Measurements from ENCODE around the gene FOXJ3.

FOXJ3 gene

DNA sequence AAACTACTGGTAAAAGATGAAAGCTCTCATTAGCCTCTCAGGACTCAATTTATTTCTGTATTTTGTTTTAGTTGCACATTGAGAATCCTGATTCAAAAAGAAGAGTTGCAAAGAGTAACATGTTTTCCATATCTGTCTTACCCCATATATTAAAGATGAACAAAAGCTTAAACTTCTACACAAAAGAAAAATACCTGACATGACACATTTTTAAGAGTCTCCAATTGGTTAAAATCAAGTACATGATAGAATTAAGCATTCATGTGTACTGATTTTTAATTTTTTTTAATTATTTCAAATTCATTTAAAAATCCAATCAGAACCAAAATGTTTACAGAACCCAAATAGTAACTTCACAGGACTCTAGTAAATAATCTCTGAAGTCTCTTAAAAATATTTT is 72.0 kb downstream of the FOXJ3 start:
- ATAC-seq (no peak), DNase-seq (no peak)
- H3K4me3 Mint-ChIP-seq = no peak overlapping the region
- H3K4me1 Mint-ChIP-seq = peaks cover 47% of the 10 kb centered on the region
- H3K27ac Mint-ChIP-seq = no peak overlapping the region
- no peaks in the 10 kb centered on the region for H3K9me3 Mint-ChIP-seq
- no peaks in the 10 kb centered on the region for H3K27me3 Mint-ChIP-seq
- H3K36me3 Mint-ChIP-seq (ENCODE audit: low read depth) = peaks cover 43% of the 10 kb centered on the region

DNA sequence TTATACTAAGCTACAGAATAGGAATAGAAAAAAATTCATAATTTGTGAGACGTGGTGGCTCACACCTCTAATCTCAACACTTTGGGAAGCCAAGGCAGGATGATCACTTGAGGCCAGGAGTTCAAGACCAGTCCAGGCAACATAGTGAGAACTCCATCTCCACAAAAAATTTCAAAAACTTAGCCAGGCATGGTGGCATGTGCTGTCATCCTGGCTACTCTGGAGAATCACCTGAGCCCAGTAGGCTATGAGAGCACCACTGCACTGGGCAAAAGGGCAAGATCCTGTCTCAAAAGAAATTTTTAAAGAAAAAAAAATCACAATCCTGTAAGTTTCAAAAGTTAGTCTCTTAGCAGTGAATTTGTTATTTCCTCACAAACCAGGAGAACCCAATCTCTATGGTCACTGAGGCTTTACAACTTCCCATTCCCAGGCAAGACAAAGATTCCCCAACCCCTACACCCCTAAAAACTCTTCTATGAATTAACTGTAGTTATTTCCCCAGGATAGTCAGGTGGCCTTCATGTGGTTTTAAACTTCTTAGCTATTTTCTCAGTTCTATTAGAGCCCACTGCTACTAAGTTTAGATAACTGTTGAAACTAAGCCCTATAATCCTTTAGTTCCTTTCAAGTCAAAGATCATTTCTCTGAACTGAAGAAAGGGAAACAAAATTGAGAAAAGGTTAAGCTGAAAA is 74.5 kb downstream of the FOXJ3 start:
- H3K36me3 Mint-ChIP-seq (ENCODE audit: low read depth) = peaks cover 44% of the 10 kb centered on the region

DNA sequence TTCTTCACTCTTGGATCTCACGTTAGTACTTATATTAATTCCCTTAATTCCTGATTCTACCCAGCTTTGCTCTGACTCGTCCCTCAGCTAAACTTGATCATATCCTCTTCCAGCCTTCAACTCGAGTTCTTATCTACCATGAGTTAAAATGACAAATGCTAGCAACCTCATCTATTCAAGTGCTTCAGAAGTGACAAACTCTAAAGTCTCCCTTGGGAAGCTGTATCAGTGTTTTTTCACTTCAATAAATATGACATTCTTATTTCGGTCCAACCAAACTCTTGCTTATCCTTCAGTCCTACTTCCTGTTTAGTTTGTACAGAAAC is 75.3 kb downstream of the FOXJ3 start:
- no peak overlapping the region for H3K27ac Mint-ChIP-seq
- H3K9me3 Mint-ChIP-seq = peaks cover 7% of the 10 kb centered on the region
- ATAC-seq = no peak
- H3K36me3 Mint-ChIP-seq (ENCODE audit: low read depth) = peaks cover 47% of the 10 kb centered on the region
- no peak overlapping the region for H3K4me3 Mint-ChIP-seq
- peaks cover 43% of the 10 kb centered on the region for H3K4me1 Mint-ChIP-seq
- no peak for DNase-seq
- no peaks in the 10 kb centered on the region for H3K27me3 Mint-ChIP-seq

More for the DNA sequence above, 74.5 kb downstream of the FOXJ3 start:
- H3K4me3 Mint-ChIP-seq = no peak overlapping the region
- H3K27me3 Mint-ChIP-seq = no peaks in the 10 kb centered on the region
- H3K4me1 Mint-ChIP-seq = peaks cover 43% of the 10 kb centered on the region
- no peak for ATAC-seq
- no peak for DNase-seq
- no peaks in the 10 kb centered on the region for H3K9me3 Mint-ChIP-seq
- H3K27ac Mint-ChIP-seq = no peak overlapping the region

DNA sequence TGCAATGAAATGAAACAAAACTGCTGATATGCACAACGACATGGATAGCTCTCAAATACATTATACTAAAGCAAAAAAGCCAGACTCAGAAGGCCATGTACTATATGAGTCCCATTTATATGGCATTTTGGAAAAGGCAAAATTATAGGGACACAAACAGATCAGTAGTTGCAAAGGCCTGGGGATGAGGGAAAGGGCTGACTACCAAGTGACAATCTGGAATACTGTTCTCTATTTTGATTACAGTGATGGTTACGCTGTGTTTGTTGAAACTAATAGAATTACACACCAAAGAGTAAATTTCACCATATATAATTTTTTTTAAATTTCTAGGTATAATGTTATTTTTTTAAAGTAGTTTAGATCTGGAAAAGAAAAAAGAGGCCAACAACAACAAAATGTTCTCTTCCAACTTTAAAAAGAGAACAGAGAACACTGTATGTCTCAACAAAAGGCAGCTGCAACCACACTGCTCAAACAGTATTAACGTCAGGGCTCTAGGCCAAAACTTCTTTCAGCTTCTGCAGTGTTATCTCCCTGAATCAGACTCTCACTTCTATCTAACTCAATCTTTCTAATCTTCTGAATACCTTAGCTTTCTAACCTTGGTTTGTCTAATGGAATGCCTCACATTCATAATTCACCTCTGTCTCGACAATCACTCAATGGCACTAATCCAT is 75.8 kb downstream of the FOXJ3 start:
- H3K4me3 Mint-ChIP-seq = no peak overlapping the region
- peaks cover 42% of the 10 kb centered on the region for H3K36me3 Mint-ChIP-seq (ENCODE audit: low read depth)
- H3K27ac Mint-ChIP-seq = no peak overlapping the region
- DNase-seq (no peak), ATAC-seq (no peak)
- peaks cover 43% of the 10 kb centered on the region for H3K4me1 Mint-ChIP-seq
- peaks cover 7% of the 10 kb centered on the region for H3K9me3 Mint-ChIP-seq
- H3K27me3 Mint-ChIP-seq = no peaks in the 10 kb centered on the region

DNA sequence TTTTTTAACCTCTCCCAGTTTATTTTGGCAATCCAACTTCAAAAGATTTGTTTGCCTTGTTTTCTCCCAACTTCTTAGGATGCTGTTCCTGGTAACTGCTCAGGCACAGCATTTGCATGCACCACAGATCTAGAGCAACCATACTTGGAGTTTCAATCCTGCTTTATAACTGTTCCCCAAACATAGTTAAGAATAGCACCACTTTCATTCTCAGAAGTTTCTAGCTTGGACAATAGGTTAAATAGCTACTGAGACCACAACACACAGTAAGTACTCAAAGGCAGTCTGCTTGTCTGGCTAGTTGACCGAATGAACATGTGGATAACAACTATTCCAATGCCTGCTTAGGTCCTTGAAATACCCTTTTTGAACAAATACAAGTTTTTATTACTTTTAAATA is 76.8 kb downstream of the FOXJ3 start:
- H3K36me3 Mint-ChIP-seq (ENCODE audit: low read depth) = peaks cover 34% of the 10 kb centered on the region

DNA sequence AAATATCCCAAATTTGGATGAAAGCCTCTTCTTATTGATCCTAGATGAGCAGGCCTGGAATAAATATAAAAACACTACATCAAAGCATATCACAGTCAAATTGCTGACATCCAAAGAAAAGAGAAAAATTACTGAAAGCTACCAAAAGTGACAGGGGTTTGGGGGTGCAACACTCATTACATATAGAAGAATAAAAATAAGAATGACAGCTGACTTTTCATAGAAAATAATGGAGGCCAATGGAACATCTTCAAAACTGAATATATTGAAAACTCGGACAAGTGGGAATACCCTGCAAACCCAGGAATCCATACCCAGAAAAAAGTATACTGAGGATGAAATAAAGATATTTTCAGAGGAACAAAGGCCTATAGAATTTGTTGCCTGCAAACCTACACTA is 84.0 kb downstream of the FOXJ3 start:
- peaks cover 39% of the 10 kb centered on the region for H3K36me3 Mint-ChIP-seq (ENCODE audit: low read depth)
- H3K27ac Mint-ChIP-seq = no peak overlapping the region
- H3K4me3 Mint-ChIP-seq = no peak overlapping the region
- ATAC-seq (no peak), DNase-seq (no peak)
- H3K4me1 Mint-ChIP-seq = peaks cover 17% of the 10 kb centered on the region
- H3K9me3 Mint-ChIP-seq = peaks cover 19% of the 10 kb centered on the region
- no peaks in the 10 kb centered on the region for H3K27me3 Mint-ChIP-seq

More for the DNA sequence above, 76.8 kb downstream of the FOXJ3 start:
- no peak for DNase-seq
- Mint-ChIP-seq H3K27me3 (no peaks in the 10 kb centered on the region), H3K4me1 (peaks cover 43% of the 10 kb centered on the region), H3K4me3 (no peak overlapping the region), H3K9me3 (peaks cover 7% of the 10 kb centered on the region), H3K27ac (no peak overlapping the region)
- ATAC-seq = no peak

DNA sequence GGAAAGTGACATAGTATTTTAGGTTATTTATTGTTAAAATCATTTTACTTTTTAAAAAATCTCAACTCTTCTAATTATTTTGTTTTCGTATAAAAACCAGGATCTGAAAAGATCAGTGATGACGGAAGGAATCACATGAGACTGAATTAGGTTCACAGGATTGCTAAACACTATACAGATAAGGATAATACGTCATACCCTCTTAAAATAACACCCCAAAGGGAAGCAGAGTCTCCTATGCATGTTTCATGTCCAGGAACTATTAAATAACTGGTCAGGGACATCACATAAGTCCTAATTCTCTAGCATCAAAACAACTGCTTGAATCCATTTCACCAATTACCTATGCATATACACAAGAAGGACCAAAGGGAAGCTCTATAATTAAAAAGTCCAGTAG is 84.9 kb downstream of the FOXJ3 start:
- H3K4me1 Mint-ChIP-seq = peaks cover 23% of the 10 kb centered on the region
- peaks cover 16% of the 10 kb centered on the region for H3K9me3 Mint-ChIP-seq
- no peak for ATAC-seq
- H3K4me3 Mint-ChIP-seq = no peak overlapping the region
- H3K27ac Mint-ChIP-seq = no peak overlapping the region
- H3K36me3 Mint-ChIP-seq (ENCODE audit: low read depth) = peaks cover 37% of the 10 kb centered on the region
- H3K27me3 Mint-ChIP-seq = no peaks in the 10 kb centered on the region
- DNase-seq = no peak

DNA sequence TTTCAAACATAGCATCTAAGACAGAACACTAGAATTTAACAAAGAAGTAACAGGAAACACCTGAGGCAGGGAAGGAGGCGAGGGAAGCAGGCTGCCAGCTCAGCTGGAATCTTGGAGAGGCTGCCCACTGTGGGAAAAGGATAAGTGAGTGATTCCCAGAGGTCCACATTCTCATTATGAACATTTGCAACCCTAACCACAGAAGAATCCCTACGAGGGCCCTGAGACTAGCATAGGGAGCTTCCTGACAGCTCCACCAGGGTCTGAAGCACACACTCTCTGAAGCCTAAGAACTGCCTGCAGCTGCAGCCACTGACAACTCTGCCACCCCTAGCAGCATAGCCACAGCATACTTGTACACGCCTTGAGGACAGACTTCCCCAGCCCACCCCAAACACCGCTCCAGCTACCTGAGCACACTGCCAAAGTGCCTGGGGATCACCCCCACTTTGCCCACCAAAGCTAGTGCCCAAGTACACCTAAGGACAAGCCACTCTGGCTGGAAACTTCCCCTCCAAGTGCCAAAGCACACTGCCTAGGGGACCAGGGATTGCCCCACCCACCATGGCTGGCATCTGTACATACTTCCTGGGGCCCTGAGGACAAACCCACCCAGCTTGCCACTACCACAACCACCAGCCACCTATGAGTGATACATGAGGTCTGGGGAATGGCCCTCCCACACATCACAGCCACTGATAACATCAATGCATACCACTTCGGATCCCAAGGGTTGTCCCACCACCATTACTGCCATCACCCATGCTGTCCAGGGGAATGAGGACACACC is 93.9 kb downstream of the FOXJ3 start:
- DNase-seq = no peak
- Mint-ChIP-seq H3K4me3 (no peak overlapping the region), H3K36me3 (ENCODE audit: low read depth) (peaks cover 68% of the 10 kb centered on the region), H3K9me3 (peaks cover 44% of the 10 kb centered on the region), H3K27me3 (no peaks in the 10 kb centered on the region), H3K4me1 (peaks cover 39% of the 10 kb centered on the region), H3K27ac (peak overlapping the region; percentile 13)
- peak; percentile 52 for ATAC-seq

DNA sequence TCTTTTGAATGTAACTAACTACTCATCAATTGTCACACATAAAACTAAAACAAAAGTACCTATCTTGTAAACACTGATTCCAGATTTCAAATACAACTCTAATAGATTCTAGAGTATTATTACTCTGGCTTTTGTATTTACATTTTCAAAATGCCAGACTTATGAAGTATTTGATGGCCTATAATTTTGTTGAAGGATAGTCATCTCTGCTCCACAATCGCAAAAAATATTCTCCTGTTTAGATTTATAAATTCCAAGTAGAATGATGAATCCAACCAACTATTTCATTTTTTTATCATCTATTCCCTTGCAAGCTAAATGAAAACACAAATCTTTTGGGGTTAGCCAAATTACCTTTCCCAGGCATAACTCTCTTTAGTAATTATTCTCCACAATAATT is 95.5 kb downstream of the FOXJ3 start:
- no peak for ATAC-seq
- Mint-ChIP-seq H3K4me3 (no peak overlapping the region), H3K27ac (no peak overlapping the region), H3K4me1 (peaks cover 28% of the 10 kb centered on the region), H3K27me3 (no peaks in the 10 kb centered on the region), H3K9me3 (peaks cover 47% of the 10 kb centered on the region), H3K36me3 (ENCODE audit: low read depth) (peaks cover 72% of the 10 kb centered on the region)
- DNase-seq = no peak

DNA sequence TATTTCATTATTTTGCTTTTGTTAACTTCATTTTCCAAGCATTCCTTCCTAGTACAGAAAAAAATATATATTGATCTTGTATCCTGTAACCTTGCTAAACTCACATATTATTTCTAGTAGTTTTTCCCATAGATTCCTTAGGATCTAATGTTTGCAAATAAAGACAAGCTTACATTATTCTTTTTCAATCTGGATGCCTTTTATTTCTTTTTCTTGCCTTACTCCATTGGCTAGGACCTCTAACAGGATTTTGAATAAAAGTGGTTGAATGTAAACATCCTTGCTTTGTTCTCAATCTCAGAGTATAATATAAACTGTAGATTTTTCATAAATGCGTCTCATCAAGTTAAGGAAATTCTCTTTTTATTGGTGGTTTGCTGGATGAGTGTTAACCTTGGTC is 96.0 kb downstream of the FOXJ3 start:
- Mint-ChIP-seq H3K4me3 (no peak overlapping the region), H3K9me3 (peaks cover 43% of the 10 kb centered on the region), H3K27ac (no peak overlapping the region), H3K27me3 (no peaks in the 10 kb centered on the region), H3K36me3 (ENCODE audit: low read depth) (peaks cover 68% of the 10 kb centered on the region), H3K4me1 (peaks cover 27% of the 10 kb centered on the region)
- DNase-seq = no peak
- ATAC-seq = no peak

DNA sequence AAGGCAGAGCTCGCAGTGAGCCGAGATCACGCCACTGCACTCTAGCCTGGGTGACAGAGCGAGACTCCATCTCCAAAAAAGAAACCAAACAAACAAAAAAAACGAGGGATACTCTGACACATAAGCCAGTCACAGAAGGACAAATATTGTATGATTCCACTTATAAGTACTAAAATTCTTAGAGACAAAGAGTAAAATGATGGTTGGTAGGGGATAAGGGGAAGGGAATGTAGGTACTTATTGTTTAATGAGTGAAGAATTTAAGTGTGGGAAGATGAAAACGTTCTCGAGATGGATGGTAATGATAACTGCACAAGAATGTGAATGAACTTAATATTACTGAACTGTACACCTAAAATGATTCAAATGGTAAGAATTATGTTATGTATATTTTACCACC is 103.8 kb downstream of the FOXJ3 start:
- DNase-seq = no peak
- Mint-ChIP-seq H3K4me3 (no peak overlapping the region), H3K27me3 (no peaks in the 10 kb centered on the region), H3K27ac (no peak overlapping the region), H3K9me3 (peaks cover 9% of the 10 kb centered on the region), H3K36me3 (ENCODE audit: low read depth) (peaks cover 23% of the 10 kb centered on the region), H3K4me1 (peaks cover 3% of the 10 kb centered on the region)
- ATAC-seq = no peak

DNA sequence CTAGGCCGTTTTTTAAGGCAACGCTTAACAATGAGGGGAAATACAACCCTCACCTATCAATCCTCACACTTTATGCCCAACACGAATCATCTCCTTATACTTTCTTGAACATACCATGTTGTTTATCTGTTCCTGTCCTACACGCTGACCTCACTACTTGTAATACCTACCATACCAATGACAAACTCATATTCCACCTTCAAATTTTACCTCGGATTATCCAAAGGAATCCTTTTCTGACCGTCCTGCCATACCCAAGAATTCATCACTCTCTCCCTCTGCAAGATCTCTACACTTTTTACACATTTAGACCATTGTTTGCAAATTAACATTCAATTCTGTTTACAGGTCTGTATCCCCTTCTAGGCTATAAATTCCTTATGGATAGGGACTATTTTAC is 106.1 kb downstream of the FOXJ3 start:
- H3K4me3 Mint-ChIP-seq = no peak overlapping the region
- peaks cover 2% of the 10 kb centered on the region for H3K9me3 Mint-ChIP-seq
- ATAC-seq (no peak), DNase-seq (no peak)
- H3K4me1 Mint-ChIP-seq = peaks cover 3% of the 10 kb centered on the region
- H3K36me3 Mint-ChIP-seq (ENCODE audit: low read depth) = peaks cover 12% of the 10 kb centered on the region
- no peak overlapping the region for H3K27ac Mint-ChIP-seq
- no peaks in the 10 kb centered on the region for H3K27me3 Mint-ChIP-seq

DNA sequence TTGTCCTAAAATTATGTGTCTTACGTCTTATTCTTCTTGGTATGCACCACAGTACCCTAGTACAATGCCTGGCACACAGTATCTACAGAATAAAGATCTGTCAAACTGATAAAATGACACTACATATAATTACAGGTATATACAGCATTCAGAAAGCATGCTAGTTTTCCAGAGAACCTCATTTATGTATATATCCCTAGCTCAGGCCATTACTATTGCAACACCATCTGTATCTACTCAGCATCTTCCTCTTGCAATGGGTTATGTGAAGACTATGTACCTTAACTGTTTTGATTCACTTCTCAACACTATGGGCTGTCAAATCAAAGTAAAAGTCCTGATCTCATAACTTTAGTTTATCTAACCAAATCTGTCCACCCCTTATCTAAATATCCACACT is 112.0 kb downstream of the FOXJ3 start:
- no peaks in the 10 kb centered on the region for H3K9me3 Mint-ChIP-seq
- H3K27me3 Mint-ChIP-seq = no peaks in the 10 kb centered on the region
- ATAC-seq (no peak), DNase-seq (no peak)
- peaks cover 7% of the 10 kb centered on the region for H3K4me1 Mint-ChIP-seq
- no peak overlapping the region for H3K4me3 Mint-ChIP-seq
- no peak overlapping the region for H3K27ac Mint-ChIP-seq
- H3K36me3 Mint-ChIP-seq (ENCODE audit: low read depth) = peaks cover 37% of the 10 kb centered on the region

DNA sequence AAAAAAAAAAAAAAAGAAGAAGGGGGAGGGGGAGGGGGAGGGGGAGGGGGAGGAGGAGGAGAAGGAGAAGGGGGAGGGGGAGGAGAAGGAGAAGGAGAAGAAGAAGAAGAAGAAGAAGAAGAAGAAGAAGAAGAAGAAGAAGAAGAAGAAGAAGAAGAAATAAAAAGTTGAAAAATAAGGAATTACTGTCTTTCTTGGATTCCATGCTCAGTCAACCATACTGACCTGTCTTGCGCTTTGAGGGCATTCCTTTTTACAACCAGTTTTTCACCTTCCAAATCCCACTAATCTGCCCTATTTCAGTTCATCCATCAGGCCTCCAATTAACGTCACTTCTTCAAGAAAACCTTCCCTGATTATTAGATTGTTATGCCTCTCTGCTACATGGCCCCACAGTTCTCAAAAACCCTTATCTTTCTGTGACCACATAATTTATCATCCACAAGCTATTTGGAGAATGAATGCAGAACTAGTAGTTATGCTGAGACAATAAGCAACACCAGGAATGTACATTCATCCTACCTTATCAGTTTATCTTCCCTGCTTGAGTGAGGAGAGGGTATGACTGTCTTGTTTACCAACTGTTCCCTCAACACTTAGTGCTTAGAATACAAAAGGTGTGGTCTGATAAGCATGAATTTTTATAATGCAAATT is 113.0 kb downstream of the FOXJ3 start:
- Mint-ChIP-seq H3K9me3 (no peaks in the 10 kb centered on the region), H3K36me3 (ENCODE audit: low read depth) (peaks cover 42% of the 10 kb centered on the region), H3K4me1 (peaks cover 7% of the 10 kb centered on the region), H3K4me3 (no peak overlapping the region), H3K27me3 (no peaks in the 10 kb centered on the region), H3K27ac (no peak overlapping the region)
- ATAC-seq (no peak), DNase-seq (no peak)

DNA sequence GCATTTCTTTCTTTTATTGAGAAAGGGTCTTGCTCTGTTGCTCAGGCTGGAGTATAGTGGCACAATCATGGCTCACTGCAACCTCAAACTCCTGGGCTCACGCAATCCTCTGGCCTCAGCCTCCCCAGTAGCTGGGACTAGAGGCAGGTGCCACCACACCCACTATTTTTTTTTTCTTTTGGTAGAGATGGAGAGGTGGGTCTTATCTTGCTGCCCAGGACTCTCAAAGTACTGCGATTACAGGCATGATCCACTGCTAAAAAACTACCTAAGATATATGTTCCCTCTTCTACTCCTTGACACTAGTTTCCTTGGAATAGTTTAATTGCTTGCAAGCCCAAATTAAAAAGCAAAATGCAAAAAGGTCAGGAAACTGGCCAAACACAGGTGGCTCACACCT is 113.6 kb downstream of the FOXJ3 start:
- Mint-ChIP-seq H3K36me3 (ENCODE audit: low read depth) (peaks cover 41% of the 10 kb centered on the region), H3K9me3 (no peaks in the 10 kb centered on the region), H3K27me3 (no peaks in the 10 kb centered on the region), H3K4me1 (peaks cover 7% of the 10 kb centered on the region), H3K27ac (no peak overlapping the region), H3K4me3 (no peak overlapping the region)
- DNase-seq = no peak
- ATAC-seq = no peak

Data from activated naive CD8-positive, alpha-beta T cell treated with anti-CD3 and anti-CD28 coated beads, Interleukin-2, amount 50 U/mL, for 24 hours (primary cell).